CD14-positive monocyte (primary cell): Measurements from ENCODE around the gene DYRK1A. TPM values are rescaled to one million over a fixed set of nuclear protein-coding genes. Genes with fewer than 3 reads are reported as not detected.
A peak's percentile ranks its signal among the peaks of the same experiment; 100 is the strongest.

Experiments
- DNase-seq, 3 donors: peaks; one replicate each; pipeline ENCODE4 v3.0.0-alpha.2; 2011 to 2022
- H2AFZ ChIP-seq: 2 replicates; pipeline ENCODE4 v1.6.0; 2012; ENCODE audit warnings: mild to moderate bottlenecking, low read depth, low read length, inconsistent platforms; ENCODE audit not compliant: insufficient read depth, poor library complexity, severe bottlenecking
- H3K27ac ChIP-seq, 2 donors: 1 replicate in 1 of 2; 2 replicates in 1 of 2; pipeline ENCODE4 v1.5.1; 2012 to 2013; ENCODE audit warnings: low read length in 2 of 2, control low read depth in 1 of 2, inconsistent platforms in 1 of 2, low read depth in 1 of 2, mild to moderate bottlenecking in 1 of 2
- H3K27me3 ChIP-seq, 2 donors: one replicate each; pipeline versions ENCODE4 v1.6.0 to v1.6.1; 2011 to 2013; ENCODE audit warnings: low read length in 2 of 2; ENCODE audit not compliant: control insufficient read depth in 2 of 2, insufficient read depth in 2 of 2
- H3K36me3 ChIP-seq, 2 donors: replicated peaks in 1 of 2; 1 replicate in 1 of 2; 2 replicates in 1 of 2; pipeline versions ENCODE4 v1.5.1 to v1.6.1; 2012 to 2013; ENCODE audit warnings: low read length in 2 of 2, control low read depth in 1 of 2, inconsistent platforms in 1 of 2, mild to moderate bottlenecking in 1 of 2; ENCODE audit not compliant: insufficient read depth in 2 of 2, control insufficient read depth in 1 of 2
- H3K4me1 ChIP-seq, 2 donors: 1 replicate in 1 of 2; 2 replicates in 1 of 2; pipeline versions ENCODE4 v1.5.1 to v1.6.1; 2012 to 2013; ENCODE audit warnings: low read length in 2 of 2, control low read depth in 1 of 2, inconsistent platforms in 1 of 2, mild to moderate bottlenecking in 1 of 2, moderate library complexity in 1 of 2; ENCODE audit not compliant: insufficient read depth in 2 of 2, control insufficient read depth in 1 of 2
- H3K4me2 ChIP-seq: replicated peaks from 2 replicates; pipeline ENCODE3; 2012; ENCODE audit warnings: low read length, moderate library complexity, mild to moderate bottlenecking; ENCODE audit not compliant: poor library complexity, severe bottlenecking; ENCODE audit errors: extremely low read depth
- H3K4me3 ChIP-seq, 3 experiments: fragments of 200-600 bp in 1 of 3; sonication (generic) in 1 of 3; replicated peaks in 1 of 3; 1 replicate in 2 of 3; 2 replicates in 1 of 3; pipeline ENCODE4 v1.5.1; 2011 to 2013; ENCODE audit warnings: low read length in 3 of 3, mild to moderate bottlenecking in 3 of 3, control low read depth in 2 of 3, low read depth in 2 of 3, inconsistent platforms in 1 of 3, moderate library complexity in 1 of 3
- H3K79me2 ChIP-seq: 2 replicates; pipeline ENCODE4 v1.6.0; 2012; ENCODE audit warnings: mild to moderate bottlenecking, control low read depth, inconsistent platforms, low read length, moderate library complexity; ENCODE audit not compliant: insufficient read depth
- H3K9ac ChIP-seq: 2 replicates; pipeline ENCODE4 v1.6.0; 2017; ENCODE audit warnings: low read length, mild to moderate bottlenecking; ENCODE audit not compliant: insufficient read depth, poor library complexity, severe bottlenecking
- H3K9me3 ChIP-seq, 2 donors: replicated peaks in 1 of 2; 1 replicate in 1 of 2; 2 replicates in 1 of 2; pipeline versions ENCODE4 v1.5.1 to v1.6.1; 2012 to 2013; ENCODE audit warnings: low read length in 2 of 2, control low read depth in 1 of 2; ENCODE audit not compliant: control insufficient read depth in 1 of 2, insufficient read depth in 1 of 2
- H4K20me1 ChIP-seq: 2 replicates; pipeline ENCODE4 v1.6.0; 2012; ENCODE audit warnings: mild to moderate bottlenecking, low read length, control low read depth, moderate library complexity; ENCODE audit not compliant: insufficient read depth
- H3K27ac Mint-ChIP-seq, 7 donors: one replicate each; pipeline ENCODE4 v1.8.0; 2020; ENCODE audit warnings: mild to moderate bottlenecking in 7 of 7, mixed read lengths in 7 of 7, moderate library complexity in 6 of 7, inconsistent platforms in 2 of 7
- H3K27me3 Mint-ChIP-seq, 3 donors: one replicate each; pipeline ENCODE4 v1.8.0; 2021 to 2022; ENCODE audit warnings: low read depth in 3 of 3, mild to moderate bottlenecking in 3 of 3, mixed read lengths in 3 of 3, moderate library complexity in 3 of 3, inconsistent platforms in 1 of 3
- H3K36me3 Mint-ChIP-seq, 2 donors: one replicate each; pipeline ENCODE4 v1.8.0; 2020; ENCODE audit warnings: mixed read lengths in 2 of 2, inconsistent platforms in 1 of 2, mild to moderate bottlenecking in 1 of 2
- H3K4me1 Mint-ChIP-seq: one replicate; pipeline ENCODE4 v1.8.0; 2020; ENCODE audit warnings: mild to moderate bottlenecking, mixed read lengths
- H3K4me3 Mint-ChIP-seq, 2 donors: one replicate each; pipeline ENCODE4 v1.8.0; 2020; ENCODE audit warnings: mild to moderate bottlenecking in 2 of 2, mixed read lengths in 2 of 2, moderate library complexity in 1 of 2
- H3K9me3 Mint-ChIP-seq, 7 donors: one replicate each; pipeline ENCODE4 v1.8.0; 2020 to 2022; ENCODE audit warnings: mixed read lengths in 7 of 7, mild to moderate bottlenecking in 6 of 7, moderate library complexity in 6 of 7, inconsistent platforms in 2 of 7
- CTCF ChIP-seq: fragments of 200-600 bp; IDR thresholded peaks from one replicate; pipeline ENCODE4 v1.8.0; 2022; ENCODE audit warnings: antibody characterized with exemption, mild to moderate bottlenecking
- WGBS: methylation state at CpG from one replicate; pipeline ENCODE4 v1.1.5; 2013; ENCODE audit warnings: missing lambda C conversion rate; ENCODE audit not compliant: insufficient coverage; 5-methylcytosine and 5-hydroxymethylcytosine counted together
- intact Hi-C, 2 donors: fragments of 100-400 bp; cut with micrococcal nuclease; formaldehyde crosslinking; loops; one replicate each; pipeline versions ENCODE4 v1.15.0 to v1.15.1; 2023
- polyA plus RNA-seq, 3 donors: library from polyadenylated mRNA; depleted of rRNA in 1 of 3; unstranded in 2 of 3; stranded (reverse) in 1 of 3; fragments of 300-500 nt in 2 of 3; fragments of >200 nt in 1 of 3; fragmentation: Illumina TruSeq in 2 of 3; gene quantifications; 1 replicate in 2 of 3; 2 replicates in 1 of 3; pipeline ENCODE4 v1.2.3, GENCODE V29; 2012 to 2021

DYRK1A gene
- polyA plus RNA-seq, 3 donors: 1.8 to 53.5 (median 2.4) TPM

GRCh38 chr21:37557261-37557950 is 190.8 kb downstream of the DYRK1A start:
- Histone ChIP-seq H3K27ac (no peak overlapping the region), H3K9me3 (no peaks in the 10 kb centered on the region), H3K36me3 (no peaks in the 10 kb centered on the region), H3K79me2 (no peaks in the 10 kb centered on the region), H3K9ac (no peak overlapping the region), H2AFZ (no peak overlapping the region), H4K20me1 (no peaks in the 10 kb centered on the region), H3K4me3 (no peak overlapping the region), H3K4me2 (no peak overlapping the region), H3K27me3 (no peaks in the 10 kb centered on the region), H3K4me1 (no peaks in the 10 kb centered on the region)
- Mint-ChIP-seq H3K9me3 (peaks cover 0 to 8% (median 2%) of the 10 kb centered on the region in 7 donors), H3K27me3 (peaks cover 0 to 2% (median 2%) of the 10 kb centered on the region in 3 donors), H3K27ac (peak overlapping the region in 1 of 7 donors; percentile 15), H3K36me3 (no peaks in the 10 kb centered on the region), H3K4me3 (no peak overlapping the region), H3K4me1 (no peaks in the 10 kb centered on the region)
- intact Hi-C loops: loop anchor here in 1 of 2 donors (10.0 kb wide), 1 partner anchor 333 kb away; no protein-coding TSS in a partner anchor
- WGBS: 55% methylated on average over 6 of the region's 8 CpGs
- TF ChIP-seq CTCF: no peak
- no peak for DNase-seq

- Histone ChIP-seq H3K9ac (no peak overlapping the region), H3K79me2 (no peaks in the 10 kb centered on the region), H3K36me3 (no peaks in the 10 kb centered on the region), H3K4me2 (no peak overlapping the region), H2AFZ (no peak overlapping the region), H3K4me3 (no peak overlapping the region), H4K20me1 (no peaks in the 10 kb centered on the region), H3K9me3 (no peaks in the 10 kb centered on the region), H3K27me3 (no peaks in the 10 kb centered on the region), H3K27ac (no peak overlapping the region), H3K4me1 (peaks cover 7 to 11% of the 10 kb centered on the region in 2 donors)
- Mint-ChIP-seq H3K4me1 (peaks cover 6% of the 10 kb centered on the region), H3K4me3 (no peak overlapping the region), H3K27me3 (peaks cover 0 to 4% (median 2%) of the 10 kb centered on the region in 3 donors), H3K36me3 (no peaks in the 10 kb centered on the region), H3K27ac (no peak overlapping the region), H3K9me3 (peaks cover 0 to 8% (median 2%) of the 10 kb centered on the region in 7 donors)
- WGBS: no CpG with 5 or more reads among the region's 8 CpGs
- DNase-seq: no peak
- TF ChIP-seq CTCF: no peak
- intact Hi-C loops: loop anchor here in 1 of 2 donors (10.0 kb wide), 1 partner anchor 334 kb away; no protein-coding TSS in a partner anchor
Measured at GRCh38 chr21:37558676-37559211, 192.2 kb downstream of the DYRK1A start.
